Measurements from ENCODE around the gene THBD.

DNA sequence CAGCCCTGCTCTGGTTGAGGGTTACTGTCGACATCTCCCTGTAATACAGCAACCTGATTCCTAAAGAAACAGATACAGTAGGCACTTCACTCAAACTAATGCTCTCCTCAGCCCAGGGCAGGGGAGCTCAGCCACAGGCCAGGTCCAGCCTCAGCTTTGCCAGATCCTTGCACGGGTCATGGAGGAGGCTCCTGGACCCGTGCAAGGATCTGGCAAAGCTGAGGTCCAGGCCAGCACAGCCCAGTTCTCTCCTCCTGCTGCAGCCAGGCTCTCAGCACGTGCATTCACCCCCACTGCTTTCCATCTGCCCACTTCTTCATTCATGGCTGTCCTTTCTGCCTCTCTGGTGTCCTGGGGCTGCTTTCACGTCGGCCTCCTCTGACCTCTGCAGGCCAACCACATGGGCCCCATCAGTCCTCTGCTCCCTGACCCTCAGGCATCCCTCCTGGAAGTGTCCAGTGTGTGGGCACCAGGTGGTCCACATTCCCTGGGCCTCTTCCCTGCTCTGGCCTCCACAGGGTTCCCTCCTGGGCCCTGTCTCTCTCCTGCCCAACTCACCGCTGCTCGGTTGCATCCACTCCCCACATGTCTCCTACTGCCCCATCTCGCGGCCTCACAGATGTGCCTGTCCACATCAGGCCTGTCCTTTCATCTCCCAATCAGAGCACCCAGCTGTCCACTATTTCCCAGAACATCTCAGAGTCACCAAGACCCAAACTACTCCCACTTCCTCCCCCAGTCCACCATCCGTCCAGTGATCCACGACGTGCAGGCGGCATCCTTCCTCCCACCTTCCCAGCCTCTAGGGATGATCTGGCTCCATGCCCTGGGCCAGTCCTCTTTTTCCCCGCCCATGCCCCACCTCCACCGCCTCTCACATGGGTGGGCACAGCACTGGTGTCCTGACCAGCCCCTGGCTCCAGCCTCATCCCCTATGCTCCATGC lies 48.4 kb upstream of the THBD start:
- no peak for TF ChIP-seq BACH2 (CRISPR knock-in tag; IDR thresholded peaks at IDR 0.05; ENCODE audit: borderline replicate concordance)
- TF ChIP-seq, protein P1, sequence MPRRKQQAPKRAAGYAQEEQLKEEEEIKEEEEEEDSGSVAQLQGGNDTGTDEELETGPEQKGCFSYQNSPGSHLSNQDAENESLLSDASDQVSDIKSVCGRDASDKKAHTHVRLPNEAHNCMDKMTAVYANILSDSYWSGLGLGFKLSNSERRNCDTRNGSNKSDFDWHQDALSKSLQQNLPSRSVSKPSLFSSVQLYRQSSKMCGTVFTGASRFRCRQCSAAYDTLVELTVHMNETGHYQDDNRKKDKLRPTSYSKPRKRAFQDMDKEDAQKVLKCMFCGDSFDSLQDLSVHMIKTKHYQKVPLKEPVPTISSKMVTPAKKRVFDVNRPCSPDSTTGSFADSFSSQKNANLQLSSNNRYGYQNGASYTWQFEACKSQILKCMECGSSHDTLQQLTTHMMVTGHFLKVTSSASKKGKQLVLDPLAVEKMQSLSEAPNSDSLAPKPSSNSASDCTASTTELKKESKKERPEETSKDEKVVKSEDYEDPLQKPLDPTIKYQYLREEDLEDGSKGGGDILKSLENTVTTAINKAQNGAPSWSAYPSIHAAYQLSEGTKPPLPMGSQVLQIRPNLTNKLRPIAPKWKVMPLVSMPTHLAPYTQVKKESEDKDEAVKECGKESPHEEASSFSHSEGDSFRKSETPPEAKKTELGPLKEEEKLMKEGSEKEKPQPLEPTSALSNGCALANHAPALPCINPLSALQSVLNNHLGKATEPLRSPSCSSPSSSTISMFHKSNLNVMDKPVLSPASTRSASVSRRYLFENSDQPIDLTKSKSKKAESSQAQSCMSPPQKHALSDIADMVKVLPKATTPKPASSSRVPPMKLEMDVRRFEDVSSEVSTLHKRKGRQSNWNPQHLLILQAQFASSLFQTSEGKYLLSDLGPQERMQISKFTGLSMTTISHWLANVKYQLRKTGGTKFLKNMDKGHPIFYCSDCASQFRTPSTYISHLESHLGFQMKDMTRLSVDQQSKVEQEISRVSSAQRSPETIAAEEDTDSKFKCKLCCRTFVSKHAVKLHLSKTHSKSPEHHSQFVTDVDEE (CRISPR knock-in tag; IDR thresholded peaks at IDR 0.05) = no peak
- TF ChIP-seq, protein P2, sequence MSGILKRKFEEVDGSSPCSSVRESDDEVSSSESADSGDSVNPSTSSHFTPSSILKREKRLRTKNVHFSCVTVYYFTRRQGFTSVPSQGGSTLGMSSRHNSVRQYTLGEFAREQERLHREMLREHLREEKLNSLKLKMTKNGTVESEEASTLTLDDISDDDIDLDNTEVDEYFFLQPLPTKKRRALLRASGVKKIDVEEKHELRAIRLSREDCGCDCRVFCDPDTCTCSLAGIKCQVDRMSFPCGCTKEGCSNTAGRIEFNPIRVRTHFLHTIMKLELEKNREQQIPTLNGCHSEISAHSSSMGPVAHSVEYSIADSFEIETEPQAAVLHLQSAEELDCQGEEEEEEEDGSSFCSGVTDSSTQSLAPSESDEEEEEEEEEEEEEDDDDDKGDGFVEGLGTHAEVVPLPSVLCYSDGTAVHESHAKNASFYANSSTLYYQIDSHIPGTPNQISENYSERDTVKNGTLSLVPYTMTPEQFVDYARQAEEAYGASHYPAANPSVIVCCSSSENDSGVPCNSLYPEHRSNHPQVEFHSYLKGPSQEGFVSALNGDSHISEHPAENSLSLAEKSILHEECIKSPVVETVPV (CRISPR knock-in tag; IDR thresholded peaks at IDR 0.05) = no peak
- TF ChIP-seq GLIS3 (CRISPR knock-in tag; IDR thresholded peaks at IDR 0.05) = no peak
- TF ChIP-seq, protein P3, sequence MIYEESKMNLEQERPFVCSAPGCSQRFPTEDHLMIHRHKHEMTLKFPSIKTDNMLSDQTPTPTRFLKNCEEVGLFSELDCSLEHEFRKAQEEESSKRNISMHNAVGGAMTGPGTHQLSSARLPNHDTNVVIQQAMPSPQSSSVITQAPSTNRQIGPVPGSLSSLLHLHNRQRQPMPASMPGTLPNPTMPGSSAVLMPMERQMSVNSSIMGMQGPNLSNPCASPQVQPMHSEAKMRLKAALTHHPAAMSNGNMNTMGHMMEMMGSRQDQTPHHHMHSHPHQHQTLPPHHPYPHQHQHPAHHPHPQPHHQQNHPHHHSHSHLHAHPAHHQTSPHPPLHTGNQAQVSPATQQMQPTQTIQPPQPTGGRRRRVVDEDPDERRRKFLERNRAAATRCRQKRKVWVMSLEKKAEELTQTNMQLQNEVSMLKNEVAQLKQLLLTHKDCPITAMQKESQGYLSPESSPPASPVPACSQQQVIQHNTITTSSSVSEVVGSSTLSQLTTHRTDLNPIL (CRISPR knock-in tag; IDR thresholded peaks at IDR 0.05; ENCODE audit: low read depth) = no peak

Data from SK-N-SH treated with all-trans-retinoic acid at 6 μM for 48 hours (cell line).